Neural cell (in vitro differentiated cells): Measurements from ENCODE around the gene CRKL. TPM values are rescaled to one million over a fixed set of nuclear protein-coding genes. Genes with fewer than 3 reads are reported as not detected.

Source experiments
- H2AFZ ChIP-seq: fragments of 200-600, 300-800 bp; sonication (generic), shearing (Covaris generic); 2 replicates; pipeline ENCODE4 v1.6.0; 2014; ENCODE audit warnings: low read depth, mild to moderate bottlenecking, antibody characterized with exemption, low read length, moderate library complexity
- H3F3A ChIP-seq: fragments of 200-600 bp; shearing (Covaris generic); 2 replicates; pipeline ENCODE4 v1.6.1; 2016; ENCODE audit warnings: mild to moderate bottlenecking, moderate library complexity, mixed read lengths, antibody characterized with exemption, low read length; ENCODE audit not compliant: insufficient read depth, poor library complexity, severe bottlenecking
- H3K27ac ChIP-seq: fragments of 200-600, 300-800 bp; sonication (generic), shearing (Covaris generic); 2 replicates; pipeline ENCODE4 v1.5.1; 2014; ENCODE audit warnings: mild to moderate bottlenecking, low read length, moderate library complexity
- H3K27me3 ChIP-seq: fragments of 300-800, 200-600 bp; sonication (generic), shearing (Covaris generic); 2 replicates; pipeline ENCODE4 v1.6.0; 2014; ENCODE audit warnings: mild to moderate bottlenecking, low read depth, low read length, moderate library complexity; ENCODE audit not compliant: insufficient read depth
- H3K36me3 ChIP-seq: fragments of 300-800, 200-600 bp; sonication (generic), shearing (Covaris generic); 2 replicates; pipeline ENCODE4 v1.5.1; 2014; ENCODE audit warnings: mild to moderate bottlenecking, antibody characterized with exemption, low read length, moderate library complexity; ENCODE audit not compliant: insufficient read depth
- H3K4me2 ChIP-seq: fragments of 300-800, 200-600 bp; sonication (generic), shearing (Covaris generic); 2 replicates; pipeline ENCODE4 v1.6.0; 2014; ENCODE audit warnings: mild to moderate bottlenecking, low read length
- H3K4me3 ChIP-seq: fragments of 300-800, 200-600 bp; sonication (generic), shearing (Covaris generic); 2 replicates; pipeline ENCODE4 v1.5.1; 2014; ENCODE audit warnings: mild to moderate bottlenecking, low read length, moderate library complexity
- H3K79me2 ChIP-seq: fragments of 200-600 bp; shearing (Covaris generic); replicated peaks from 2 replicates; pipeline ENCODE4 v1.6.0; 2014; ENCODE audit warnings: mild to moderate bottlenecking, low read length, moderate library complexity; ENCODE audit not compliant: insufficient read depth
- H3K9ac ChIP-seq: fragments of 300-800, 200-600 bp; sonication (generic), shearing (Covaris generic); 2 replicates; pipeline ENCODE4 v1.6.1; 2016; ENCODE audit warnings: mild to moderate bottlenecking, low read length, mixed read lengths
- H3K9me2 ChIP-seq: fragments of 200-600 bp; shearing (Covaris generic); 2 replicates; pipeline ENCODE4 v1.6.1; 2016; ENCODE audit warnings: mild to moderate bottlenecking, low read length, mixed read lengths; ENCODE audit not compliant: insufficient read depth
- H3K9me3 ChIP-seq: fragments of 200-600, 300-800 bp; sonication (generic), shearing (Covaris generic); 2 replicates; pipeline ENCODE4 v1.6.1; 2016; ENCODE audit warnings: mild to moderate bottlenecking, mixed run types, low read length, moderate library complexity, mixed read lengths
- H4K20me1 ChIP-seq: fragments of 200-600 bp; shearing (Covaris generic); 2 replicates; pipeline ENCODE4 v1.6.1; 2016; ENCODE audit warnings: mild to moderate bottlenecking, mixed run types; ENCODE audit not compliant: insufficient read depth
- CTCF ChIP-seq: fragments of 450-650 bp; IDR thresholded peaks from 2 replicates; pipeline ENCODE4 v1.5.1; 2014; ENCODE audit warnings: antibody characterized with exemption, mild to moderate bottlenecking, moderate library complexity; ENCODE audit not compliant: poor library complexity, severe bottlenecking
- EZH2 ChIP-seq: fragments of 200-600, 300-800 bp; shearing (Covaris generic), sonication (generic); IDR thresholded peaks from 2 replicates; pipeline ENCODE4 v1.6.1; 2014; ENCODE audit warnings: antibody characterized with exemption, low read length, borderline replicate concordance, mild to moderate bottlenecking; ENCODE audit not compliant: insufficient read depth, poor library complexity, severe bottlenecking
- MXI1 ChIP-seq: fragments of 450-650 bp; conservative IDR thresholded peaks from 2 replicates; pipeline ENCODE4 v1.6.1; 2014; ENCODE audit warnings: antibody characterized with exemption, mild to moderate bottlenecking; ENCODE audit not compliant: poor library complexity, severe bottlenecking
- RAD21 ChIP-seq: fragments of 450-650 bp; conservative IDR thresholded peaks from 2 replicates; pipeline ENCODE4 v1.6.1; 2014; ENCODE audit warnings: antibody characterized with exemption, mild to moderate bottlenecking, moderate library complexity
- SMC3 ChIP-seq: fragments of 450-650 bp; conservative IDR thresholded peaks from 2 replicates; pipeline ENCODE4 v1.6.1; 2014; ENCODE audit warnings: antibody characterized with exemption, mild to moderate bottlenecking, moderate library complexity; ENCODE audit not compliant: poor library complexity
- TAF1 ChIP-seq: IDR thresholded peaks from 2 replicates; pipeline ENCODE4 v1.6.1; 2012; ENCODE audit warnings: low read depth
- polyA plus RNA-seq: library from polyadenylated mRNA; depleted of rRNA; stranded (reverse); fragments of >200 nt; gene quantifications from 2 replicates; pipeline ENCODE4 v1.2.3, GENCODE V29; 2014
- TF ChIP-seq, protein P1 (sequence below): IDR thresholded peaks from 2 replicates; pipeline ENCODE4 v1.6.1; 2012; ENCODE audit warnings: borderline replicate concordance

The CRKL gene
- polyA plus RNA-seq, 1 donor from 2014 or later = 46.8 TPM

GRCh38 chr22:20996031-20996410 is 78.8 kb downstream of the CRKL start:
- Histone ChIP-seq H3K27me3 (no peaks in the 10 kb centered on the region), H3K27ac (no peak overlapping the region), H3K9ac (no peak overlapping the region), H3K9me3 (no peaks in the 10 kb centered on the region), H3K4me3 (no peak overlapping the region), H3K79me2 (peaks cover 3% of the 10 kb centered on the region), H4K20me1 (no peaks in the 10 kb centered on the region), H3F3A (no peaks in the 10 kb centered on the region), H3K9me2 (no peaks in the 10 kb centered on the region), H3K36me3 (no peaks in the 10 kb centered on the region), H2AFZ (no peak overlapping the region), H3K4me2 (no peak overlapping the region)
- TF ChIP-seq SMC3 (no peak), TAF1 (no peak), MXI1 (no peak), EZH2 (no peak), CTCF (no peak)

- Histone ChIP-seq H4K20me1 (no peaks in the 10 kb centered on the region), H3K36me3 (no peaks in the 10 kb centered on the region), H3K4me3 (no peak overlapping the region), H3K27me3 (no peaks in the 10 kb centered on the region), H3K27ac (no peak overlapping the region), H3K4me2 (no peak overlapping the region), H3K9me3 (no peaks in the 10 kb centered on the region), H3F3A (no peaks in the 10 kb centered on the region), H3K9me2 (no peaks in the 10 kb centered on the region), H2AFZ (no peak overlapping the region), H3K79me2 (peaks cover 3% of the 10 kb centered on the region), H3K9ac (no peak overlapping the region)
- TF ChIP-seq RAD21 (no peak), TAF1 (no peak), CTCF (no peak), SMC3 (no peak), EZH2 (no peak)
- TF ChIP-seq, protein P1, sequence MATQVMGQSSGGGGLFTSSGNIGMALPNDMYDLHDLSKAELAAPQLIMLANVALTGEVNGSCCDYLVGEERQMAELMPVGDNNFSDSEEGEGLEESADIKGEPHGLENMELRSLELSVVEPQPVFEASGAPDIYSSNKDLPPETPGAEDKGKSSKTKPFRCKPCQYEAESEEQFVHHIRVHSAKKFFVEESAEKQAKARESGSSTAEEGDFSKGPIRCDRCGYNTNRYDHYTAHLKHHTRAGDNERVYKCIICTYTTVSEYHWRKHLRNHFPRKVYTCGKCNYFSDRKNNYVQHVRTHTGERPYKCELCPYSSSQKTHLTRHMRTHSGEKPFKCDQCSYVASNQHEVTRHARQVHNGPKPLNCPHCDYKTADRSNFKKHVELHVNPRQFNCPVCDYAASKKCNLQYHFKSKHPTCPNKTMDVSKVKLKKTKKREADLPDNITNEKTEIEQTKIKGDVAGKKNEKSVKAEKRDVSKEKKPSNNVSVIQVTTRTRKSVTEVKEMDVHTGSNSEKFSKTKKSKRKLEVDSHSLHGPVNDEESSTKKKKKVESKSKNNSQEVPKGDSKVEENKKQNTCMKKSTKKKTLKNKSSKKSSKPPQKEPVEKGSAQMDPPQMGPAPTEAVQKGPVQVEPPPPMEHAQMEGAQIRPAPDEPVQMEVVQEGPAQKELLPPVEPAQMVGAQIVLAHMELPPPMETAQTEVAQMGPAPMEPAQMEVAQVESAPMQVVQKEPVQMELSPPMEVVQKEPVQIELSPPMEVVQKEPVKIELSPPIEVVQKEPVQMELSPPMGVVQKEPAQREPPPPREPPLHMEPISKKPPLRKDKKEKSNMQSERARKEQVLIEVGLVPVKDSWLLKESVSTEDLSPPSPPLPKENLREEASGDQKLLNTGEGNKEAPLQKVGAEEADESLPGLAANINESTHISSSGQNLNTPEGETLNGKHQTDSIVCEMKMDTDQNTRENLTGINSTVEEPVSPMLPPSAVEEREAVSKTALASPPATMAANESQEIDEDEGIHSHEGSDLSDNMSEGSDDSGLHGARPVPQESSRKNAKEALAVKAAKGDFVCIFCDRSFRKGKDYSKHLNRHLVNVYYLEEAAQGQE = no peak
These were observed 79.7 kb downstream of the CRKL start for GRCh38 chr22:20996598-20997535.
